GM12878 (cell line): ENCODE measurements around the gene FCRL6. TPM values are rescaled to one million over a fixed set of nuclear protein-coding genes. Genes with fewer than 3 reads are reported as not detected.

Experiments used
- ATAC-seq: fragments of 200-7000 bp; cut with Tn5 transposase; 3 replicates; pipeline ENCODE4 v1.9.1; 2020; ENCODE audit warnings: mild to moderate bottlenecking, moderate library complexity
- BruUV-seq: library from RNA; stranded (reverse); fragments of 400-500 nt; replicated peaks from 2 replicates; lab custom pipeline; 2021; lab: Mats Ljungman, UMichigan
- CTCF ChIA-PET: fragments of 300-600 bp; sonication (Branson Sonifier 250); formaldehyde crosslinking; extraction: SDS; loops from one replicate; lab custom pipeline; 2021; ENCODE audit warnings: inconsistent platforms; lab: Yijun Ruan, JAX
- POLR2A ChIA-PET: fragments of 350-600 bp; formaldehyde crosslinking; extraction: SDS; loops from one replicate; lab custom pipeline; 2021; ENCODE audit warnings: inconsistent platforms; lab: Charles Lee
- RAD21 ChIA-PET: fragments of 300-600 bp; sonication (Branson Sonifier 250); formaldehyde crosslinking; loops from one replicate; lab custom pipeline; 2023; ENCODE audit warnings: antibody characterized with exemption; ENCODE audit not compliant: unreplicated experiment; lab: Charles Lee
- SMC1A ChIA-PET: fragments of 300-600 bp; sonication (Branson Sonifier 250); formaldehyde crosslinking; loops from one replicate; lab custom pipeline; 2023; ENCODE audit not compliant: unreplicated experiment, uncharacterized antibody; lab: Charles Lee
- DNase-seq: peaks from one replicate; pipeline ENCODE4 v3.0.0-alpha.2; 2011; ENCODE audit warnings: low read depth, low spot score
- FAIRE-seq: peaks from 3 replicates; lab custom pipeline; 2011; peaks lifted over from hg19 to GRCh38; lab: Jason Lieb, UNC
- H2AFZ ChIP-seq: 2 replicates; pipeline ENCODE4 v1.6.0; 2011; ENCODE audit warnings: low read depth, low read length, control low read depth; ENCODE audit not compliant: control insufficient read depth
- H3K27ac ChIP-seq: 2 replicates; pipeline ENCODE4 v1.5.1; 2011; ENCODE audit warnings: control low read depth; ENCODE audit not compliant: control insufficient read depth, insufficient read depth
- H3K27me3 ChIP-seq, 2 experiments: replicated peaks in 1 of 2; 2 replicates each; pipeline versions ENCODE4 v1.6.0 to v1.6.1; 2011; ENCODE audit warnings: low read length in 1 of 2; ENCODE audit not compliant: control insufficient read depth in 2 of 2, insufficient read depth in 2 of 2
- H3K36me3 ChIP-seq, 2 experiments: 2 replicates each; pipeline ENCODE4 v1.5.1; 2011; ENCODE audit warnings: low read length in 1 of 2; ENCODE audit not compliant: control insufficient read depth in 2 of 2, insufficient read depth in 2 of 2
- H3K4me1 ChIP-seq: 2 replicates; pipeline ENCODE4 v1.6.1; 2011; ENCODE audit warnings: mild to moderate bottlenecking, low read length, moderate library complexity, mixed read lengths; ENCODE audit not compliant: control insufficient read depth, insufficient read depth
- H3K4me2 ChIP-seq: 2 replicates; pipeline ENCODE4 v1.6.0; 2011; ENCODE audit warnings: control low read depth; ENCODE audit not compliant: control insufficient read depth, insufficient read depth
- H3K4me3 ChIP-seq: fragments of 200-600 bp; sonication (generic); 2 replicates; pipeline ENCODE4 v1.5.1; 2016
- H3K79me2 ChIP-seq: 2 replicates; pipeline ENCODE4 v1.6.0; 2011; ENCODE audit warnings: low read length; ENCODE audit not compliant: control insufficient read depth, insufficient read depth
- H3K9ac ChIP-seq: 2 replicates; pipeline ENCODE4 v1.8.0; 2011; ENCODE audit warnings: low read length, control low read depth, mixed read lengths; ENCODE audit not compliant: control insufficient read depth, insufficient read depth
- H3K9me3 ChIP-seq: replicated peaks from 3 replicates; pipeline ENCODE4 v1.5.1; 2011; ENCODE audit warnings: mild to moderate bottlenecking, low read length; ENCODE audit not compliant: control insufficient read depth, insufficient read depth
- H4K20me1 ChIP-seq: 2 replicates; pipeline ENCODE4 v1.6.0; 2011; ENCODE audit not compliant: control insufficient read depth, insufficient read depth
- DPF2 ChIP-seq: fragments of 450-650 bp; IDR thresholded peaks from 2 replicates; pipeline ENCODE4 v1.6.1; 2017; ENCODE audit warnings: mild to moderate bottlenecking
- MEF2A ChIP-seq: IDR thresholded peaks from 2 replicates; pipeline ENCODE4 v1.6.1; 2011; ENCODE audit warnings: low read depth, mild to moderate bottlenecking, low read length, moderate library complexity; ENCODE audit not compliant: insufficient read depth
- NR2C1 ChIP-seq: fragments of 450-650 bp; IDR thresholded peaks from 2 replicates; pipeline ENCODE4 v1.6.1; 2017; ENCODE audit warnings: antibody characterized with exemption, mild to moderate bottlenecking, moderate library complexity
- NRF1 ChIP-seq: conservative IDR thresholded peaks from 2 replicates; pipeline ENCODE4 v1.6.1; 2011; ENCODE audit warnings: mild to moderate bottlenecking, low read depth, low read length, improper control_type of control experiment
- RCOR1 ChIP-seq: conservative IDR thresholded peaks from 2 replicates; pipeline ENCODE4 v1.6.1; 2012; ENCODE audit warnings: low read depth, low read length, improper control_type of control experiment
- WGBS: methylation state at CpG from one replicate; pipeline ENCODE4 v1.1.6; 2016; ENCODE audit warnings: low lambda C conversion rate; ENCODE audit not compliant: insufficient replicate concordance, insufficient coverage; ENCODE audit errors: missing lambda C conversion rate; 5-methylcytosine and 5-hydroxymethylcytosine counted together
- in situ Hi-C: fragments of 300-500 bp; cut with MboI; formaldehyde crosslinking; loops from 9 replicates; pipeline ENCODE4 v1.14.3; 2018; ENCODE audit warnings: mixed read lengths
- intact Hi-C: fragments of 100-400 bp; cut with micrococcal nuclease; formaldehyde crosslinking; loops from one replicate; pipeline ENCODE4 v1.14.2; 2022; ENCODE audit not compliant: unreplicated experiment
- polyA plus RNA-seq, 11 experiments: library from polyadenylated mRNA; depleted of rRNA in 4 of 11; unstranded in 6 of 11; stranded (reverse) in 5 of 11; fragments of >200 nt; fragmentation: Nextera tagmentation in 4 of 11; fragmentation: Illumina TruSeq in 1 of 11; extraction: Ambion mirVana in 4 of 11; extraction: Trizol in 1 of 11; gene quantifications; 1 replicate in 1 of 11; 2 replicates in 10 of 11; pipeline versions ENCODE4 v1.2.1 to v1.2.3, GENCODE V29; 2011 to 2016; ENCODE audit warnings: inconsistent platforms in 2 of 11, missing spikeins in 2 of 11, low read depth in 1 of 11
- total RNA-seq, 4 experiments: library from RNA; depleted of rRNA in 3 of 4; stranded (reverse); fragments of >200 nt in 3 of 4; fragmentation: Illumina TruSeq in 1 of 4; extraction: Trizol in 1 of 4; gene quantifications; 2 replicates each; pipeline versions ENCODE4 v1.2.1 to v1.2.3, GENCODE V29; 2013 to 2021
- TF ChIP-seq, protein P1 (sequence below): fragments of 150-350 bp; IDR thresholded peaks from 2 replicates; pipeline ENCODE4 v1.6.1; 2016; ENCODE audit warnings: low read depth, low read length
- TF ChIP-seq, protein P2 (sequence below): IDR thresholded peaks from 2 replicates; pipeline ENCODE4 v1.6.1; 2012; ENCODE audit warnings: low read depth, low read length, improper control_type of control experiment
- TF ChIP-seq, protein P3 (sequence below): IDR thresholded peaks from 2 replicates; pipeline ENCODE4 v1.6.1; 2011; ENCODE audit warnings: mild to moderate bottlenecking, low read depth, low read length, moderate library complexity; ENCODE audit not compliant: insufficient replicate concordance

FCRL6 gene
- total and polyA plus RNA-seq, 10 of the 15 experiments (the other 5 are each of a cell fraction or from before 2014, with no cell fraction given): 0.04 to 0.16 (median 0.11) TPM; not detected in 7

DNA sequence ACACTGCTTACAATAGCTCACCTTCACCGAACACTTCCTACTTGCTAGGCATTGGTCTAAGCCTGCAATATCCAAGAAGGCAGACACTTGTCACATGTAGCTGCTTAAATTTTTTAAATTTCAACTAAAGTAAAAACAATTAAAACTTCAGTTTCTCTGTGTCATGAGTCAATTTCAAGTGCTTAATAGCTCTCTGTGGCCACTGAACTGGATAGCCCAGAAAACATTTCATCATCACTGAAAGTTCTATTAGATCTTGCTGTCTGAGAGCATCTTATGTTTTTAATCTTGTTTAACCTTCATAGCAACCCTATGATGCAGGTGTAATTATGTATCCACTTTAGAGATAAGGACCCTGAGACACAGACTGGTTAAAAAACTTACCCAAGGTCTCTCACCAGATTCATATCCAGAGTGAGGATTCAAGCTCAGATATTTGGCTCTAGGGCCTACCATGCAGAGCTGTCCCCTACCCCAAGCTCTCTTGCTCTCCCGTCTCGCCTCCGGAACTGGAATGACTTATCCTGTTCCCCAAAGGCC, 2.6 kb upstream of the FCRL6 start:
- FAIRE-seq (no peak), ATAC-seq (peak; percentile 21), DNase-seq (no peak)
- ChIA-PET SMC1A (interaction anchor here (0.7 to 11.2 kb wide), 26 partner anchors 10 to 216 kb away, joined by 3 to 289 read pairs (median 4); partner anchors contain the start of genes DUSP23 and SLAMF8), RAD21 (interaction anchor here (0.8 to 5.5 kb wide), 13 partner anchors 9 to 585 kb away, joined by 3 to 153 read pairs (median 4); partner anchors contain the start of gene DUSP23), CTCF (interaction anchor here (0.7 to 14.4 kb wide), 45 partner anchors 10 to 666 kb away, joined by 3 to 476 read pairs (median 4); partner anchors contain the start of genes DUSP23, IGSF9 and SLAMF8), POLR2A (interaction anchor here (0.6 to 3.5 kb wide), 3 partner anchors 20 to 91 kb away, joined by 3 to 13 read pairs (median 3); no protein-coding TSS in a partner anchor)
- no peaks in the 10 kb centered on the region; the same call in 2 of the 3 replicates for H3K9me3 ChIP-seq
- TF ChIP-seq, protein P1, sequence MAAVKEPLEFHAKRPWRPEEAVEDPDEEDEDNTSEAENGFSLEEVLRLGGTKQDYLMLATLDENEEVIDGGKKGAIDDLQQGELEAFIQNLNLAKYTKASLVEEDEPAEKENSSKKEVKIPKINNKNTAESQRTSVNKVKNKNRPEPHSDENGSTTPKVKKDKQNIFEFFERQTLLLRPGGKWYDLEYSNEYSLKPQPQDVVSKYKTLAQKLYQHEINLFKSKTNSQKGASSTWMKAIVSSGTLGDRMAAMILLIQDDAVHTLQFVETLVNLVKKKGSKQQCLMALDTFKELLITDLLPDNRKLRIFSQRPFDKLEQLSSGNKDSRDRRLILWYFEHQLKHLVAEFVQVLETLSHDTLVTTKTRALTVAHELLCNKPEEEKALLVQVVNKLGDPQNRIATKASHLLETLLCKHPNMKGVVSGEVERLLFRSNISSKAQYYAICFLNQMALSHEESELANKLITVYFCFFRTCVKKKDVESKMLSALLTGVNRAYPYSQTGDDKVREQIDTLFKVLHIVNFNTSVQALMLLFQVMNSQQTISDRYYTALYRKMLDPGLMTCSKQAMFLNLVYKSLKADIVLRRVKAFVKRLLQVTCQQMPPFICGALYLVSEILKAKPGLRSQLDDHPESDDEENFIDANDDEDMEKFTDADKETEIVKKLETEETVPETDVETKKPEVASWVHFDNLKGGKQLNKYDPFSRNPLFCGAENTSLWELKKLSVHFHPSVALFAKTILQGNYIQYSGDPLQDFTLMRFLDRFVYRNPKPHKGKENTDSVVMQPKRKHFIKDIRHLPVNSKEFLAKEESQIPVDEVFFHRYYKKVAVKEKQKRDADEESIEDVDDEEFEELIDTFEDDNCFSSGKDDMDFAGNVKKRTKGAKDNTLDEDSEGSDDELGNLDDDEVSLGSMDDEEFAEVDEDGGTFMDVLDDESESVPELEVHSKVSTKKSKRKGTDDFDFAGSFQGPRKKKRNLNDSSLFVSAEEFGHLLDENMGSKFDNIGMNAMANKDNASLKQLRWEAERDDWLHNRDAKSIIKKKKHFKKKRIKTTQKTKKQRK: no peak
- TF ChIP-seq MEF2A (no peak), NRF1 (no peak), DPF2 (no peak), NR2C1 (no peak), RCOR1 (no peak)
- TF ChIP-seq, protein P2, sequence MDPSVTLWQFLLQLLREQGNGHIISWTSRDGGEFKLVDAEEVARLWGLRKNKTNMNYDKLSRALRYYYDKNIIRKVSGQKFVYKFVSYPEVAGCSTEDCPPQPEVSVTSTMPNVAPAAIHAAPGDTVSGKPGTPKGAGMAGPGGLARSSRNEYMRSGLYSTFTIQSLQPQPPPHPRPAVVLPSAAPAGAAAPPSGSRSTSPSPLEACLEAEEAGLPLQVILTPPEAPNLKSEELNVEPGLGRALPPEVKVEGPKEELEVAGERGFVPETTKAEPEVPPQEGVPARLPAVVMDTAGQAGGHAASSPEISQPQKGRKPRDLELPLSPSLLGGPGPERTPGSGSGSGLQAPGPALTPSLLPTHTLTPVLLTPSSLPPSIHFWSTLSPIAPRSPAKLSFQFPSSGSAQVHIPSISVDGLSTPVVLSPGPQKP: no peak
- TF ChIP-seq, protein P3, sequence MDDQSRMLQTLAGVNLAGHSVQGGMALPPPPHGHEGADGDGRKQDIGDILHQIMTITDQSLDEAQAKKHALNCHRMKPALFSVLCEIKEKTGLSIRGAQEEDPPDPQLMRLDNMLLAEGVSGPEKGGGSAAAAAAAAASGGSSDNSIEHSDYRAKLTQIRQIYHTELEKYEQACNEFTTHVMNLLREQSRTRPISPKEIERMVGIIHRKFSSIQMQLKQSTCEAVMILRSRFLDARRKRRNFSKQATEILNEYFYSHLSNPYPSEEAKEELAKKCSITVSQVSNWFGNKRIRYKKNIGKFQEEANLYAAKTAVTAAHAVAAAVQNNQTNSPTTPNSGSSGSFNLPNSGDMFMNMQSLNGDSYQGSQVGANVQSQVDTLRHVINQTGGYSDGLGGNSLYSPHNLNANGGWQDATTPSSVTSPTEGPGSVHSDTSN: no peak
- H3K9ac ChIP-seq: no peak overlapping the region
- no peaks in the 10 kb centered on the region for H3K79me2 ChIP-seq
- H3K27me3 ChIP-seq: peaks cover 3 to 6% of the 10 kb centered on the region in 2 experiments
- H3K4me2 ChIP-seq: no peak overlapping the region
- no peaks in the 10 kb centered on the region for H3K36me3 ChIP-seq
- H4K20me1 ChIP-seq: no peaks in the 10 kb centered on the region
- H2AFZ ChIP-seq: no peak overlapping the region
- intact Hi-C loops (loop anchor here (1.0 to 10.0 kb wide), 4 partner anchors 29 to 585 kb away; no protein-coding TSS in a partner anchor), in situ Hi-C loops (loop anchor here (5.0 kb wide), 2 partner anchors 93 to 208 kb away; no protein-coding TSS in a partner anchor)
- BruUV-seq: no TSS peak
- peaks cover 9% of the 10 kb centered on the region for H3K4me1 ChIP-seq
- WGBS: 75% methylated on average over 4 of the region's 4 CpGs
- no peak overlapping the region for H3K27ac ChIP-seq
- no peak overlapping the region for H3K4me3 ChIP-seq
